H1 (cell line): ENCODE results near the gene ZNF74.

Experiments
- BRCA1 ChIP-seq: IDR thresholded peaks from 2 replicates; pipeline ENCODE4 v1.6.1; 2012; ENCODE audit warnings: low read depth, low read length, improper control_type of control experiment
- CHD1 ChIP-seq: IDR thresholded peaks from 2 replicates; pipeline ENCODE4 v1.6.1; 2012; ENCODE audit warnings: low read depth, low read length, improper control_type of control experiment
- EP300 ChIP-seq, 2 experiments: IDR thresholded peaks; 1 replicate in 1 of 2; 2 replicates in 1 of 2; pipeline ENCODE4 v1.6.1; 2011 to 2012; ENCODE audit warnings: low read depth in 2 of 2, low read length in 2 of 2, mild to moderate bottlenecking in 2 of 2, borderline replicate concordance in 1 of 2, inconsistent platforms in 1 of 2, moderate library complexity in 1 of 2
- JUN ChIP-seq: IDR thresholded peaks from 2 replicates; pipeline ENCODE4 v1.6.1; 2011; ENCODE audit warnings: low read depth, mild to moderate bottlenecking, improper control_type of control experiment, low read length
- MAFK ChIP-seq: IDR thresholded peaks from 2 replicates; pipeline ENCODE4 v1.6.1; 2012; ENCODE audit warnings: low read depth, mild to moderate bottlenecking, improper control_type of control experiment, low read length
- MAX ChIP-seq: IDR thresholded peaks from 2 replicates; pipeline ENCODE4 v1.6.1; 2012; ENCODE audit warnings: inconsistent platforms
- POLR2A ChIP-seq, 2 experiments: IDR thresholded peaks; 1 replicate in 1 of 2; 2 replicates in 1 of 2; pipeline ENCODE4 v1.6.1; 2011; ENCODE audit warnings: low read depth in 2 of 2, low read length in 2 of 2, mild to moderate bottlenecking in 2 of 2; ENCODE audit errors: control extremely low read depth in 1 of 2
- POLR2AphosphoS5 ChIP-seq: IDR thresholded peaks from 2 replicates; pipeline ENCODE4 v1.6.1; 2011; ENCODE audit warnings: low read depth, low read length
- SP1 ChIP-seq: IDR thresholded peaks from 2 replicates; pipeline ENCODE4 v1.6.1; 2011; ENCODE audit warnings: low read depth, low read length
- SUZ12 ChIP-seq: fragments of 200-600 bp; sonication (generic); IDR thresholded peaks from 2 replicates; pipeline ENCODE4 v1.6.1; 2012; ENCODE audit warnings: mild to moderate bottlenecking, inconsistent platforms, low read length, moderate library complexity, mixed read lengths
- USF2 ChIP-seq: IDR thresholded peaks from 2 replicates; pipeline ENCODE4 v1.6.1; 2011; ENCODE audit warnings: low read length, improper control_type of control experiment
- TF ChIP-seq, protein P1 (sequence below), 3 experiments: IDR thresholded peaks; 1 replicate in 2 of 3; 2 replicates in 1 of 3; pipeline versions ENCODE4 v1.5.1 to v1.6.1; 2011; ENCODE audit warnings: low read length in 3 of 3, mild to moderate bottlenecking in 3 of 3, inconsistent platforms in 2 of 3, low read depth in 1 of 3, moderate library complexity in 1 of 3; ENCODE audit not compliant: insufficient read depth in 1 of 3; ENCODE audit errors: control extremely low read depth in 1 of 3

DNA sequence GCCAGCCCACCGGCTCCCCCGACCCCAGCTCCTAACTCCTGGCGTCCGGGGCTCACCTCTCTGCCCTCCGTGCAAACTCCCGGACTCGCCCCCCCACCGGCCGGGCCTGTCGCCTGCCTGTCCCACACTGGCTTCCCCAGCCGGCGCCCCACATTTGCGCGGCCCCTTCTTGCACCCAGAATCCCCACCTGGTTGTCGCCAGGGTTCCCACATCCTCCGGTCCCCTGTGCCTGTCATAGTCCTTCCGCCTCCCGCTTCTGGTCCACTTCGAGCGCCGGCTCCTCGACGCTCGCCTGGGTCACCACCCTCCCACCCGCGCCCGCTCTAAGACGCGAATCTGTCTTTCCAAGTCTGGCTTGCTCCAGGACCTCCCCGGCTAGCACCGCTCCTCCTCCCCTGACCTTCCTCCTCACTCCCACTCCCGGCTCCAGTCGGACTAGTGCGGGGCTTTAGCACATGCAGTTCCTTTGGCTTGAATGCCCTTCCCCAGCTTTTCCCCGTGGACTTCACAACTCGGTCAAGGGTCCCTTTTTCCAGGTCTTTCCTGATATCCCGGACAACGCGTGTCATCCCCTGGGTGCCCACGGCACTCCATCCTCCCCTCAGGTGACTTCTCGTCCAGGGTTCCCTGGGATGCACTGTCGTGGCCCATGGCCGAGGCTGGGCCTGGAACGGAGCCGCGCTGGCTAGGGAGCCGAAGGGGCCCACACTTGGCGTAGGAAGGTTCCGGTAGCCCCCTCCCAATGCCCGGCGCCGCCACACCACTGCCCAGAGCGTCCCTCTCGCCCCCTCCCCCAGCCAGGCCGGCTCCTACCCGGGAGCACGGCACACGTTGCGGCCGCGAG, 43.0 kb downstream of the ZNF74 start:
- TF ChIP-seq SUZ12 = peak; percentile 74
- TF ChIP-seq, protein P1, sequence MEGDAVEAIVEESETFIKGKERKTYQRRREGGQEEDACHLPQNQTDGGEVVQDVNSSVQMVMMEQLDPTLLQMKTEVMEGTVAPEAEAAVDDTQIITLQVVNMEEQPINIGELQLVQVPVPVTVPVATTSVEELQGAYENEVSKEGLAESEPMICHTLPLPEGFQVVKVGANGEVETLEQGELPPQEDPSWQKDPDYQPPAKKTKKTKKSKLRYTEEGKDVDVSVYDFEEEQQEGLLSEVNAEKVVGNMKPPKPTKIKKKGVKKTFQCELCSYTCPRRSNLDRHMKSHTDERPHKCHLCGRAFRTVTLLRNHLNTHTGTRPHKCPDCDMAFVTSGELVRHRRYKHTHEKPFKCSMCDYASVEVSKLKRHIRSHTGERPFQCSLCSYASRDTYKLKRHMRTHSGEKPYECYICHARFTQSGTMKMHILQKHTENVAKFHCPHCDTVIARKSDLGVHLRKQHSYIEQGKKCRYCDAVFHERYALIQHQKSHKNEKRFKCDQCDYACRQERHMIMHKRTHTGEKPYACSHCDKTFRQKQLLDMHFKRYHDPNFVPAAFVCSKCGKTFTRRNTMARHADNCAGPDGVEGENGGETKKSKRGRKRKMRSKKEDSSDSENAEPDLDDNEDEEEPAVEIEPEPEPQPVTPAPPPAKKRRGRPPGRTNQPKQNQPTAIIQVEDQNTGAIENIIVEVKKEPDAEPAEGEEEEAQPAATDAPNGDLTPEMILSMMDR (IDR thresholded peaks at IDR 0.05; ENCODE audit: control extremely low read depth in 1 of 3, insufficient read depth in 1 of 3, low read depth in 1 of 3, low read length in 3 of 3) = no peak
- no peak for TF ChIP-seq BRCA1
- TF ChIP-seq SP1 = no peak
- TF ChIP-seq USF2 = no peak
- TF ChIP-seq EP300 (IDR thresholded peaks at IDR 0.05; ENCODE audit: borderline replicate concordance in 1 of 2, low read depth in 2 of 2, low read length in 2 of 2) = no peak
- no peak for TF ChIP-seq MAFK
- TF ChIP-seq MAX = no peak
- TF ChIP-seq POLR2AphosphoS5 = no peak
- no peak for TF ChIP-seq JUN
- no peak for TF ChIP-seq CHD1
- TF ChIP-seq POLR2A (IDR thresholded peaks at IDR 0.05; ENCODE audit: control extremely low read depth in 1 of 2, low read depth in 2 of 2, low read length in 2 of 2) = no peak
